Liver (tissue), 9 donors: Measurements from ENCODE around the gene RAC2. TPM values are rescaled to one million over a fixed set of nuclear protein-coding genes. Genes with fewer than 3 reads are reported as not detected.

Experiments used
- DNase-seq: peaks from one replicate; pipeline ENCODE4 v3.0.0-alpha.2; 2017; ENCODE audit warnings: low spot score
- H3K27ac ChIP-seq, 2 donors: one replicate each; pipeline ENCODE4 v1.7.0; 2013; ENCODE audit warnings: inconsistent platforms in 2 of 2, low read length in 2 of 2, control low read depth in 1 of 2, low read depth in 1 of 2, mild to moderate bottlenecking in 1 of 2
- H3K27me3 ChIP-seq, 4 donors: one replicate each; pipeline versions ENCODE4 v1.6.1 to v1.7.0; 2013; ENCODE audit warnings: low read length in 3 of 4, inconsistent platforms in 1 of 4, mild to moderate bottlenecking in 1 of 4, moderate library complexity in 1 of 4; ENCODE audit not compliant: control insufficient read depth in 4 of 4, insufficient read depth in 4 of 4
- H3K36me3 ChIP-seq, 4 donors: one replicate each; pipeline versions ENCODE4 v1.6.1 to v1.7.0; 2013; ENCODE audit warnings: low read length in 3 of 4, mild to moderate bottlenecking in 3 of 4, low read depth in 1 of 4, moderate library complexity in 1 of 4; ENCODE audit not compliant: control insufficient read depth in 4 of 4, insufficient read depth in 3 of 4
- H3K4me1 ChIP-seq, 4 donors: one replicate each; pipeline versions ENCODE4 v1.6.1 to v1.7.0; 2013; ENCODE audit warnings: low read length in 3 of 4, mild to moderate bottlenecking in 3 of 4, moderate library complexity in 1 of 4; ENCODE audit not compliant: control insufficient read depth in 4 of 4, insufficient read depth in 4 of 4
- H3K4me3 ChIP-seq, 3 donors: one replicate each; pipeline versions ENCODE4 v1.6.1 to v1.7.0; 2013; ENCODE audit warnings: low read length in 3 of 3, control low read depth in 1 of 3, low read depth in 1 of 3, mild to moderate bottlenecking in 1 of 3
- H3K9ac ChIP-seq, 2 donors: one replicate each; pipeline ENCODE4 v1.7.0; 2013; ENCODE audit warnings: low read length in 2 of 2, mild to moderate bottlenecking in 2 of 2, moderate library complexity in 2 of 2, control low read depth in 1 of 2, low read depth in 1 of 2
- H3K9me3 ChIP-seq, 4 donors: one replicate each; pipeline versions ENCODE4 v1.6.1 to v1.7.0; 2013; ENCODE audit warnings: low read length in 3 of 4; ENCODE audit not compliant: control insufficient read depth in 4 of 4
- CTCF ChIP-seq: fragments of 150-350 bp; IDR thresholded peaks from 2 replicates; pipeline ENCODE4 v1.5.1; 2017; ENCODE audit warnings: improper control_type of control experiment, low read depth, low read length; ENCODE audit not compliant: missing input control
- EGR1 ChIP-seq, 2 donors: IDR thresholded peaks; 2 replicates each; pipeline ENCODE4 v1.6.1; 2016 to 2018; ENCODE audit warnings: antibody characterized with exemption in 2 of 2, low read depth in 2 of 2
- FOXA1 ChIP-seq: IDR thresholded peaks from 2 replicates; pipeline ENCODE4 v1.6.1; 2016; ENCODE audit warnings: antibody characterized with exemption
- FOXA2 ChIP-seq: IDR thresholded peaks from 2 replicates; pipeline ENCODE4 v1.6.1; 2016; ENCODE audit warnings: antibody characterized with exemption
- GABPA ChIP-seq, 2 donors: IDR thresholded peaks in 1 of 2; conservative IDR thresholded peaks in 1 of 2; 2 replicates each; pipeline ENCODE4 v1.6.1; 2016; ENCODE audit warnings: antibody characterized with exemption in 2 of 2, mild to moderate bottlenecking in 1 of 2, moderate library complexity in 1 of 2
- HNF4A ChIP-seq, 2 donors: conservative IDR thresholded peaks; 2 replicates each; pipeline ENCODE4 v1.6.1; 2016; ENCODE audit warnings: antibody characterized with exemption in 2 of 2, mild to moderate bottlenecking in 2 of 2
- HNF4G ChIP-seq: IDR thresholded peaks from 2 replicates; pipeline ENCODE4 v1.6.1; 2016; ENCODE audit warnings: antibody characterized with exemption
- JUND ChIP-seq, 2 donors: IDR thresholded peaks; 2 replicates each; pipeline ENCODE4 v1.6.1; 2016; ENCODE audit warnings: antibody characterized with exemption in 2 of 2
- MAX ChIP-seq: IDR thresholded peaks from 2 replicates; pipeline ENCODE4 v1.6.1; 2016; ENCODE audit warnings: antibody characterized with exemption
- NR2F2 ChIP-seq: IDR thresholded peaks from 2 replicates; pipeline ENCODE4 v1.6.1; 2016; ENCODE audit warnings: antibody characterized with exemption
- RAD21 ChIP-seq, 2 donors: IDR thresholded peaks; 2 replicates each; pipeline ENCODE4 v1.6.1; 2016; ENCODE audit warnings: antibody characterized with exemption in 2 of 2, mild to moderate bottlenecking in 2 of 2
- REST ChIP-seq: IDR thresholded peaks from 2 replicates; pipeline ENCODE4 v1.6.1; 2016; ENCODE audit warnings: antibody characterized with exemption, mild to moderate bottlenecking
- RXRA ChIP-seq, 2 donors: IDR thresholded peaks; 2 replicates each; pipeline ENCODE4 v1.6.1; 2017 to 2018; ENCODE audit warnings: antibody characterized with exemption in 2 of 2, mild to moderate bottlenecking in 1 of 2
- SP1 ChIP-seq: IDR thresholded peaks from 2 replicates; pipeline ENCODE4 v1.6.1; 2018; ENCODE audit warnings: antibody characterized with exemption, mild to moderate bottlenecking
- ZBTB33 ChIP-seq: IDR thresholded peaks from 2 replicates; pipeline ENCODE4 v1.6.1; 2016; ENCODE audit warnings: antibody characterized with exemption
- WGBS: extraction: QIAGEN DNeasy Blood & Tissue Kit; methylation state at CpG from one replicate; pipeline ENCODE4 v1.1.7; 2013; 5-methylcytosine and 5-hydroxymethylcytosine counted together
- polyA plus RNA-seq, 2 donors: library from polyadenylated mRNA; stranded (reverse) in 1 of 2; unstranded in 1 of 2; fragments of 200-250 nt in 1 of 2; fragments of >200 nt in 1 of 2; fragmentation: Nextera tagmentation in 1 of 2; extraction: Ambion mirVana in 1 of 2; gene quantifications; one replicate each; pipeline versions ENCODE4 v1.2.1 to v1.2.3, GENCODE V29; 2013 to 2015
- total RNA-seq, 2 donors: library from RNA; depleted of rRNA; stranded (reverse); fragments of >200 nt; gene quantifications; one replicate each; pipeline ENCODE4 v1.2.3, GENCODE V29; 2014
- donor health status: healthy.
- donor health status: healthy.
- donor health status: healthy.
- donor health status: healthy.
- donor health status: healthy.

Gene RAC2
- total and polyA plus RNA-seq, 4 donors, result 4.0 to 15.0 (median 7.4) TPM

- 91% methylated on average over 15 of the region's 15 CpGs for WGBS
- no peak for TF ChIP-seq NR2F2
- TF ChIP-seq SP1, result no peak
- TF ChIP-seq EGR1 (IDR thresholded peaks at IDR 0.05; ENCODE audit: low read depth in 2 of 2), result no peak
- TF ChIP-seq REST, result no peak
- TF ChIP-seq HNF4G, result no peak
- no peak for TF ChIP-seq JUND (IDR thresholded peaks at IDR 0.05)
- no peak for TF ChIP-seq HNF4A (conservative IDR thresholded peaks at IDR 0.05)
- TF ChIP-seq CTCF, result no peak
- TF ChIP-seq RAD21 (IDR thresholded peaks at IDR 0.05), result no peak
- TF ChIP-seq MAX, result no peak
- no peak for TF ChIP-seq RXRA (IDR thresholded peaks at IDR 0.05)
- no peak for TF ChIP-seq FOXA1
- TF ChIP-seq GABPA (IDR thresholded peaks at IDR 0.05 in 1 of 2, conservative IDR thresholded peaks at IDR 0.05 in 1 of 2), result no peak
- no peaks in the 10 kb centered on the region for H3K9me3 ChIP-seq
- H3K27me3 ChIP-seq, result no peaks in the 10 kb centered on the region
- H3K9ac ChIP-seq, result no peak overlapping the region
- H3K36me3 ChIP-seq, result no peaks in the 10 kb centered on the region
- H3K4me3 ChIP-seq, result no peak overlapping the region
- no peak for DNase-seq
- H3K27ac ChIP-seq, result no peak overlapping the region
- H3K4me1 ChIP-seq, result peaks cover 9 to 37% (median 19%) of the 10 kb centered on the region in 4 donors
These were observed 63.4 kb downstream of the RAC2 start for GRCh38 chr22:37180531-37181231.

DNA sequence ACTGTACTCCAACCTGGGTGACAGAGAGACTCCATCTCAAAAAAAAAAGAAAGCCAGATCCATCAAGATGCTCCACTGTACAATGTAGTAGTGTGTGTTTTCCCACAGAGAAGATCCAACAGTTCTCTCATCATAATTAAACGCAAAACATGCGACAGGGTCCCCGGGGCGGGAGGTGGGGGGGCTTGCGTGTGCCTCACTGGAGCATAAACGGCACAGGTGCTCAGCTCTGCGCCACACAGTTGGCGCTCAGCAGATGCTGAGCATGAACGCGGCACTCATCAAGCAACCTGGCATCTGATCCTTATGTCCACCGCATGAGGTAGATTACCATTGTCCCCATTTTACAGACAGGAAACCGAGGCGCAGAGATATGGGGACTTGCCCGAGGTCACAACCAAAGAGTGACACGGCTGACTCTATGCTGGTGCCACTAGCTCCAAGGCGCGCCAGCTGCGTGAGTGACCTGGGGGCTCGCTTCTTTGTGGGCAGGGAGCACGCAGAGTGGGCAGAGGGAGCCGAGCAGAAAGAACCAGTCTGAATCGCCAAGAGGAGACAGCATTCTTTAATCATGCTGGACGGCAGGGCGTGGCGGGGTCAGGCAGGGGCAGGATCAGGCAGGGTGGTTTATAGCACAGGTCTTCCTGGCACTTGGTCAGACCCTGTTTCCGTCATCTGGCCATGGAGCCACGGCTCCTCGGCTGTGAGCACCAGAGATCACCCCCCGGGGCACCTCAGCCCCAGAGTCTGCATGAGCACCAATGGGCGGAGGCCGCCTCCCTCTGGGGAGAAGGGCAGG, 64.2 kb downstream of the RAC2 start:
- H3K27me3 ChIP-seq, result no peaks in the 10 kb centered on the region
- H3K9me3 ChIP-seq, result no peaks in the 10 kb centered on the region
- H3K4me3 ChIP-seq, result no peak overlapping the region
- no peak for DNase-seq
- peak overlapping the region; percentile 62 to 80 for H3K27ac ChIP-seq
- H3K9ac ChIP-seq, result no peak overlapping the region
- no peaks in the 10 kb centered on the region for H3K36me3 ChIP-seq
- 88% methylated on average over 31 of the region's 31 CpGs for WGBS
- peaks cover 9 to 32% (median 19%) of the 10 kb centered on the region in 4 donors for H3K4me1 ChIP-seq
- TF ChIP-seq ZBTB33 (no peak), CTCF (no peak), HNF4A (conservative IDR thresholded peaks at IDR 0.05) (no peak), JUND (IDR thresholded peaks at IDR 0.05) (no peak), RXRA (IDR thresholded peaks at IDR 0.05) (no peak), NR2F2 (no peak), SP1 (no peak), FOXA2 (no peak), HNF4G (no peak), REST (no peak), FOXA1 (no peak), RAD21 (IDR thresholded peaks at IDR 0.05) (no peak), GABPA (IDR thresholded peaks at IDR 0.05 in 1 of 2, conservative IDR thresholded peaks at IDR 0.05 in 1 of 2) (no peak)
